ENCODE data around the gene GNG7. TPM values are rescaled to one million over a fixed set of nuclear protein-coding genes. Genes with fewer than 3 reads are reported as not detected.

GNG7 gene
- total and polyA plus RNA-seq, 10 of the 15 experiments (the other 5 are each of a cell fraction or from before 2014, with no cell fraction given) = 1.9 to 13.6 (median 6.5) TPM

DNA sequence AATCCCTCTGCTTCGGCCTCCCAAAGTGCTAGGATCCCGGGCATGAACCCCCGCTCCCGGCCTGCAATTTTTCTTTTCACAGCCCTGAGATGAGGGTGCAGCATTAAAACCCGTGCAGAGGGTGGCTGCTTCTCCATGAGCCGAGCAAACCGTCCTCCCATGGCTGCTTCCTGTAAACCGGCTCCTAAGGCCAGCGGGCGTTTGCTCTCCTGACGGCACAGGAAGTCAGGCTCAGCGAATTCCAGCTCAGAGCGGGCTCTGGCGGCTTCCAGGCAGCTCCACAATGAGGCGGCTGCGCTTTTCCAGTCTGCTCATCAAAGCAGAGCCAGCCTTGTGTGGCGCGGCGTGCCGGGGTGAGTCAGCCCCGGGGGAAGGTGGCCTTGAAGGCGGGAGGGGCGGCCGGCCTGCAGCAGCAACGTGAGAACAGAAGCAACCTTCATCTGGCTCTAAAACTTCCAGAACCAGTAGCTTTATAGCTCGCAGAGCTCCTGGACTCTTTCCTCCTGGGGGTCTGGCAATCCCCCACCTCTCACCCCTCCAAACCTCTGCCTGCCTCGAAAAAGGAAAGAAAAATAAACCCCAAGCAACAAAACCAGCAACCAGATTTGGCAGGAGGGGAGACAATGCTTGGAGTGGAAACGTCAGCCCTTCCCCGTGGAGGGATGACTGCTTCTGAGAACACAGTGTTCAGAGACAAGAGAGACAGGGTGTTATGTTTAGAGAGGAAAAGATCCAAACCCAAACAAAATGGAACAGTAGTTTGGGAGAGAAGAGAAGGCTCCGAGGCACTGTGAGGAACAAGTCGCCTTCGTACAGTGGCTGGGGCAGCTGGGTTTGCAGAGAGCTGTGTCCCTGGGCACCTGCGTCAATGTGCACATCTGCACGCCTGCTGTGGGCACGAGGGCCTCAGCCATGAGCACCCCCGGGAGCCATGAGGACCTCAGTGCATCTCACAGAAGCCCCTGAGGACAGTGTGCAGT, 158.7 kb downstream of the GNG7 start (continued):
- TF ChIP-seq, protein P1, sequence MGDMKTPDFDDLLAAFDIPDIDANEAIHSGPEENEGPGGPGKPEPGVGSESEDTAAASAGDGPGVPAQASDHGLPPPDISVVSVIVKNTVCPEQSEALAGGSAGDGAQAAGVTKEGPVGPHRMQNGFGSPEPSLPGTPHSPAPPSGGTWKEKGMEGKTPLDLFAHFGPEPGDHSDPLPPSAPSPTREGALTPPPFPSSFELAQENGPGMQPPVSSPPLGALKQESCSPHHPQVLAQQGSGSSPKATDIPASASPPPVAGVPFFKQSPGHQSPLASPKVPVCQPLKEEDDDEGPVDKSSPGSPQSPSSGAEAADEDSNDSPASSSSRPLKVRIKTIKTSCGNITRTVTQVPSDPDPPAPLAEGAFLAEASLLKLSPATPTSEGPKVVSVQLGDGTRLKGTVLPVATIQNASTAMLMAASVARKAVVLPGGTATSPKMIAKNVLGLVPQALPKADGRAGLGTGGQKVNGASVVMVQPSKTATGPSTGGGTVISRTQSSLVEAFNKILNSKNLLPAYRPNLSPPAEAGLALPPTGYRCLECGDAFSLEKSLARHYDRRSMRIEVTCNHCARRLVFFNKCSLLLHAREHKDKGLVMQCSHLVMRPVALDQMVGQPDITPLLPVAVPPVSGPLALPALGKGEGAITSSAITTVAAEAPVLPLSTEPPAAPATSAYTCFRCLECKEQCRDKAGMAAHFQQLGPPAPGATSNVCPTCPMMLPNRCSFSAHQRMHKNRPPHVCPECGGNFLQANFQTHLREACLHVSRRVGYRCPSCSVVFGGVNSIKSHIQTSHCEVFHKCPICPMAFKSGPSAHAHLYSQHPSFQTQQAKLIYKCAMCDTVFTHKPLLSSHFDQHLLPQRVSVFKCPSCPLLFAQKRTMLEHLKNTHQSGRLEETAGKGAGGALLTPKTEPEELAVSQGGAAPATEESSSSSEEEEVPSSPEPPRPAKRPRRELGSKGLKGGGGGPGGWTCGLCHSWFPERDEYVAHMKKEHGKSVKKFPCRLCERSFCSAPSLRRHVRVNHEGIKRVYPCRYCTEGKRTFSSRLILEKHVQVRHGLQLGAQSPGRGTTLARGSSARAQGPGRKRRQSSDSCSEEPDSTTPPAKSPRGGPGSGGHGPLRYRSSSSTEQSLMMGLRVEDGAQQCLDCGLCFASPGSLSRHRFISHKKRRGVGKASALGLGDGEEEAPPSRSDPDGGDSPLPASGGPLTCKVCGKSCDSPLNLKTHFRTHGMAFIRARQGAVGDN (IDR thresholded peaks at IDR 0.05) = peak; percentile 68
- TF ChIP-seq STAT1 (conservative IDR thresholded peaks at IDR 0.05) (no peak), SMC3 (IDR thresholded peaks at IDR 0.05; ENCODE audit: borderline replicate concordance, low read length) (peak; percentile 22; the same call in 1 of the 2 replicates), CEBPB (IDR thresholded peaks at IDR 0.05; ENCODE audit: borderline replicate concordance in 1 of 2, low read depth in 2 of 2, low read length in 2 of 2) (no peak), CBX3 (IDR thresholded peaks at IDR 0.05; ENCODE audit: borderline replicate concordance, low read depth) (no peak), SREBF2 (IDR thresholded peaks at IDR 0.05; ENCODE audit: low read length) (no peak), FOXK2 (IDR thresholded peaks at IDR 0.05) (no peak), ZZZ3 (IDR thresholded peaks at IDR 0.05; ENCODE audit: control insufficient read depth, insufficient read length, low read depth) (no peak), HDAC2 (IDR thresholded peaks at IDR 0.05) (no peak), BMI1 (IDR thresholded peaks at IDR 0.05; ENCODE audit: borderline replicate concordance) (no peak), SPI1 (IDR thresholded peaks at IDR 0.05; ENCODE audit: borderline replicate concordance, insufficient read depth, low read depth, low read length) (no peak), HCFC1 (IDR thresholded peaks at IDR 0.05; ENCODE audit: low read length) (no peak)
- TF ChIP-seq, protein P2, sequence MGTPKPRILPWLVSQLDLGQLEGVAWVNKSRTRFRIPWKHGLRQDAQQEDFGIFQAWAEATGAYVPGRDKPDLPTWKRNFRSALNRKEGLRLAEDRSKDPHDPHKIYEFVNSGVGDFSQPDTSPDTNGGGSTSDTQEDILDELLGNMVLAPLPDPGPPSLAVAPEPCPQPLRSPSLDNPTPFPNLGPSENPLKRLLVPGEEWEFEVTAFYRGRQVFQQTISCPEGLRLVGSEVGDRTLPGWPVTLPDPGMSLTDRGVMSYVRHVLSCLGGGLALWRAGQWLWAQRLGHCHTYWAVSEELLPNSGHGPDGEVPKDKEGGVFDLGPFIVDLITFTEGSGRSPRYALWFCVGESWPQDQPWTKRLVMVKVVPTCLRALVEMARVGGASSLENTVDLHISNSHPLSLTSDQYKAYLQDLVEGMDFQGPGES (IDR thresholded peaks at IDR 0.05) = no peak
- TF ChIP-seq, protein P3, sequence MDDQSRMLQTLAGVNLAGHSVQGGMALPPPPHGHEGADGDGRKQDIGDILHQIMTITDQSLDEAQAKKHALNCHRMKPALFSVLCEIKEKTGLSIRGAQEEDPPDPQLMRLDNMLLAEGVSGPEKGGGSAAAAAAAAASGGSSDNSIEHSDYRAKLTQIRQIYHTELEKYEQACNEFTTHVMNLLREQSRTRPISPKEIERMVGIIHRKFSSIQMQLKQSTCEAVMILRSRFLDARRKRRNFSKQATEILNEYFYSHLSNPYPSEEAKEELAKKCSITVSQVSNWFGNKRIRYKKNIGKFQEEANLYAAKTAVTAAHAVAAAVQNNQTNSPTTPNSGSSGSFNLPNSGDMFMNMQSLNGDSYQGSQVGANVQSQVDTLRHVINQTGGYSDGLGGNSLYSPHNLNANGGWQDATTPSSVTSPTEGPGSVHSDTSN (IDR thresholded peaks at IDR 0.05; ENCODE audit: insufficient replicate concordance, low read depth, low read length) = no peak
- TF ChIP-seq, protein P4, sequence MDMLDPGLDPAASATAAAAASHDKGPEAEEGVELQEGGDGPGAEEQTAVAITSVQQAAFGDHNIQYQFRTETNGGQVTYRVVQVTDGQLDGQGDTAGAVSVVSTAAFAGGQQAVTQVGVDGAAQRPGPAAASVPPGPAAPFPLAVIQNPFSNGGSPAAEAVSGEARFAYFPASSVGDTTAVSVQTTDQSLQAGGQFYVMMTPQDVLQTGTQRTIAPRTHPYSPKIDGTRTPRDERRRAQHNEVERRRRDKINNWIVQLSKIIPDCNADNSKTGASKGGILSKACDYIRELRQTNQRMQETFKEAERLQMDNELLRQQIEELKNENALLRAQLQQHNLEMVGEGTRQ (IDR thresholded peaks at IDR 0.05; ENCODE audit: borderline replicate concordance, low read depth, low read length) = no peak
- TF ChIP-seq, protein P5, sequence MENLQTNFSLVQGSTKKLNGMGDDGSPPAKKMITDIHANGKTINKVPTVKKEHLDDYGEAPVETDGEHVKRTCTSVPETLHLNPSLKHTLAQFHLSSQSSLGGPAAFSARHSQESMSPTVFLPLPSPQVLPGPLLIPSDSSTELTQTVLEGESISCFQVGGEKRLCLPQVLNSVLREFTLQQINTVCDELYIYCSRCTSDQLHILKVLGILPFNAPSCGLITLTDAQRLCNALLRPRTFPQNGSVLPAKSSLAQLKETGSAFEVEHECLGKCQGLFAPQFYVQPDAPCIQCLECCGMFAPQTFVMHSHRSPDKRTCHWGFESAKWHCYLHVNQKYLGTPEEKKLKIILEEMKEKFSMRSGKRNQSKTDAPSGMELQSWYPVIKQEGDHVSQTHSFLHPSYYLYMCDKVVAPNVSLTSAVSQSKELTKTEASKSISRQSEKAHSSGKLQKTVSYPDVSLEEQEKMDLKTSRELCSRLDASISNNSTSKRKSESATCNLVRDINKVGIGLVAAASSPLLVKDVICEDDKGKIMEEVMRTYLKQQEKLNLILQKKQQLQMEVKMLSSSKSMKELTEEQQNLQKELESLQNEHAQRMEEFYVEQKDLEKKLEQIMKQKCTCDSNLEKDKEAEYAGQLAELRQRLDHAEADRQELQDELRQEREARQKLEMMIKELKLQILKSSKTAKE (IDR thresholded peaks at IDR 0.05; ENCODE audit: low read depth, poor library complexity, severe bottlenecking) = no peak

Data from GM12878 (cell line).